ENCODE measurements around the gene NUP188. TPM values are rescaled to one million over a fixed set of nuclear protein-coding genes. Genes with fewer than 3 reads are reported as not detected.

NUP188 gene
- total and polyA plus RNA-seq, 2 of the 13 experiments (the other 11 are each of a cell fraction or from before 2014, with no cell fraction given): 28.0 to 38.5 TPM

GRCh38 chr9:129036923-129037766, 89.6 kb downstream of the NUP188 start (continued):
- TF ChIP-seq, protein P1, sequence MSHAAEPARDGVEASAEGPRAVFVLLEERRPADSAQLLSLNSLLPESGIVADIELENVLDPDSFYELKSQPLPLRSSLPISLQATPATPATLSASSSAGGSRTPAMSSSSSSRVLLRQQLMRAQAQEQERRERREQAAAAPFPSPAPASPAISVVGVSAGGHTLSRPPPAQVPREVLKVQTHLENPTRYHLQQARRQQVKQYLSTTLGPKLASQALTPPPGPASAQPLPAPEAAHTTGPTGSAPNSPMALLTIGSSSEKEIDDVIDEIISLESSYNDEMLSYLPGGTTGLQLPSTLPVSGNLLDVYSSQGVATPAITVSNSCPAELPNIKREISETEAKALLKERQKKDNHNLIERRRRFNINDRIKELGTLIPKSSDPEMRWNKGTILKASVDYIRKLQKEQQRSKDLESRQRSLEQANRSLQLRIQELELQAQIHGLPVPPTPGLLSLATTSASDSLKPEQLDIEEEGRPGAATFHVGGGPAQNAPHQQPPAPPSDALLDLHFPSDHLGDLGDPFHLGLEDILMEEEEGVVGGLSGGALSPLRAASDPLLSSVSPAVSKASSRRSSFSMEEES (CRISPR knock-in tag; IDR thresholded peaks at IDR 0.05): no peak
- no peak for TF ChIP-seq ZBTB7A (CRISPR knock-in tag; IDR thresholded peaks at IDR 0.05)
- TF ChIP-seq, protein P2, sequence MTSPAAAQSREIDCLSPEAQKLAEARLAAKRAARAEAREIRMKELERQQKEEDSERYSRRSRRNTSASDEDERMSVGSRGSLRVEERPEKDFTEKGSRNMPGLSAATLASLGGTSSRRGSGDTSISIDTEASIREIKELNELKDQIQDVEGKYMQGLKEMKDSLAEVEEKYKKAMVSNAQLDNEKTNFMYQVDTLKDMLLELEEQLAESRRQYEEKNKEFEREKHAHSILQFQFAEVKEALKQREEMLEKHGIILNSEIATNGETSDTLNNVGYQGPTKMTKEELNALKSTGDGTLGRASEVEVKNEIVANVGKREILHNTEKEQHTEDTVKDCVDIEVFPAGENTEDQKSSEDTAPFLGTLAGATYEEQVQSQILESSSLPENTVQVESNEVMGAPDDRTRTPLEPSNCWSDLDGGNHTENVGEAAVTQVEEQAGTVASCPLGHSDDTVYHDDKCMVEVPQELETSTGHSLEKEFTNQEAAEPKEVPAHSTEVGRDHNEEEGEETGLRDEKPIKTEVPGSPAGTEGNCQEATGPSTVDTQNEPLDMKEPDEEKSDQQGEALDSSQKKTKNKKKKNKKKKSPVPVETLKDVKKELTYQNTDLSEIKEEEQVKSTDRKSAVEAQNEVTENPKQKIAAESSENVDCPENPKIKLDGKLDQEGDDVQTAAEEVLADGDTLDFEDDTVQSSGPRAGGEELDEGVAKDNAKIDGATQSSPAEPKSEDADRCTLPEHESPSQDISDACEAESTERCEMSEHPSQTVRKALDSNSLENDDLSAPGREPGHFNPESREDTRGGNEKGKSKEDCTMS (CRISPR knock-in tag; conservative IDR thresholded peaks at IDR 0.05): no peak
- TF ChIP-seq MED8 (CRISPR knock-in tag; IDR thresholded peaks at IDR 0.05; ENCODE audit: insufficient replicate concordance): no peak
- 0 out of 2 replicates have a peak, but pooled peaks have one; percentile 51 for TF ChIP-seq SAFB2 (CRISPR knock-in tag; IDR thresholded peaks at IDR 0.05; ENCODE audit: borderline replicate concordance, low read depth)
- TF ChIP-seq HMG20B (CRISPR knock-in tag; conservative IDR thresholded peaks at IDR 0.05): no peak
- no peak for TF ChIP-seq SRSF4 (IDR thresholded peaks at IDR 0.05; ENCODE audit: low read depth, low read length, poor library complexity, severe bottlenecking)
- TF ChIP-seq, protein P3, sequence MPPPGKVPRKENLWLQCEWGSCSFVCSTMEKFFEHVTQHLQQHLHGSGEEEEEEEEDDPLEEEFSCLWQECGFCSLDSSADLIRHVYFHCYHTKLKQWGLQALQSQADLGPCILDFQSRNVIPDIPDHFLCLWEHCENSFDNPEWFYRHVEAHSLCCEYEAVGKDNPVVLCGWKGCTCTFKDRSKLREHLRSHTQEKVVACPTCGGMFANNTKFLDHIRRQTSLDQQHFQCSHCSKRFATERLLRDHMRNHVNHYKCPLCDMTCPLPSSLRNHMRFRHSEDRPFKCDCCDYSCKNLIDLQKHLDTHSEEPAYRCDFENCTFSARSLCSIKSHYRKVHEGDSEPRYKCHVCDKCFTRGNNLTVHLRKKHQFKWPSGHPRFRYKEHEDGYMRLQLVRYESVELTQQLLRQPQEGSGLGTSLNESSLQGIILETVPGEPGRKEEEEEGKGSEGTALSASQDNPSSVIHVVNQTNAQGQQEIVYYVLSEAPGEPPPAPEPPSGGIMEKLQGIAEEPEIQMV (CRISPR knock-in tag; IDR thresholded peaks at IDR 0.05; ENCODE audit: low read depth): no peak
- TF ChIP-seq HHEX (CRISPR knock-in tag; IDR thresholded peaks at IDR 0.05): no peak
- no peak for TF ChIP-seq KAT2B (IDR thresholded peaks at IDR 0.05; ENCODE audit: borderline replicate concordance, low read depth, low read length)
- TF ChIP-seq, protein P4, sequence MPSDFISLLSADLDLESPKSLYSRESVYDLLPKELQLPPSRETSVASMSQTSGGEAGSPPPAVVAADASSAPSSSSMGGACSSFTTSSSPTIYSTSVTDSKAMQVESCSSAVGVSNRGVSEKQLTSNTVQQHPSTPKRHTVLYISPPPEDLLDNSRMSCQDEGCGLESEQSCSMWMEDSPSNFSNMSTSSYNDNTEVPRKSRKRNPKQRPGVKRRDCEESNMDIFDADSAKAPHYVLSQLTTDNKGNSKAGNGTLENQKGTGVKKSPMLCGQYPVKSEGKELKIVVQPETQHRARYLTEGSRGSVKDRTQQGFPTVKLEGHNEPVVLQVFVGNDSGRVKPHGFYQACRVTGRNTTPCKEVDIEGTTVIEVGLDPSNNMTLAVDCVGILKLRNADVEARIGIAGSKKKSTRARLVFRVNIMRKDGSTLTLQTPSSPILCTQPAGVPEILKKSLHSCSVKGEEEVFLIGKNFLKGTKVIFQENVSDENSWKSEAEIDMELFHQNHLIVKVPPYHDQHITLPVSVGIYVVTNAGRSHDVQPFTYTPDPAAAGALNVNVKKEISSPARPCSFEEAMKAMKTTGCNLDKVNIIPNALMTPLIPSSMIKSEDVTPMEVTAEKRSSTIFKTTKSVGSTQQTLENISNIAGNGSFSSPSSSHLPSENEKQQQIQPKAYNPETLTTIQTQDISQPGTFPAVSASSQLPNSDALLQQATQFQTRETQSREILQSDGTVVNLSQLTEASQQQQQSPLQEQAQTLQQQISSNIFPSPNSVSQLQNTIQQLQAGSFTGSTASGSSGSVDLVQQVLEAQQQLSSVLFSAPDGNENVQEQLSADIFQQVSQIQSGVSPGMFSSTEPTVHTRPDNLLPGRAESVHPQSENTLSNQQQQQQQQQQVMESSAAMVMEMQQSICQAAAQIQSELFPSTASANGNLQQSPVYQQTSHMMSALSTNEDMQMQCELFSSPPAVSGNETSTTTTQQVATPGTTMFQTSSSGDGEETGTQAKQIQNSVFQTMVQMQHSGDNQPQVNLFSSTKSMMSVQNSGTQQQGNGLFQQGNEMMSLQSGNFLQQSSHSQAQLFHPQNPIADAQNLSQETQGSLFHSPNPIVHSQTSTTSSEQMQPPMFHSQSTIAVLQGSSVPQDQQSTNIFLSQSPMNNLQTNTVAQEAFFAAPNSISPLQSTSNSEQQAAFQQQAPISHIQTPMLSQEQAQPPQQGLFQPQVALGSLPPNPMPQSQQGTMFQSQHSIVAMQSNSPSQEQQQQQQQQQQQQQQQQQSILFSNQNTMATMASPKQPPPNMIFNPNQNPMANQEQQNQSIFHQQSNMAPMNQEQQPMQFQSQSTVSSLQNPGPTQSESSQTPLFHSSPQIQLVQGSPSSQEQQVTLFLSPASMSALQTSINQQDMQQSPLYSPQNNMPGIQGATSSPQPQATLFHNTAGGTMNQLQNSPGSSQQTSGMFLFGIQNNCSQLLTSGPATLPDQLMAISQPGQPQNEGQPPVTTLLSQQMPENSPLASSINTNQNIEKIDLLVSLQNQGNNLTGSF (CRISPR knock-in tag; IDR thresholded peaks at IDR 0.05): 0 out of 2 replicates have a peak, but pooled peaks have one; percentile 9
- 0 out of 2 replicates have a peak, but pooled peaks have one; percentile 10 for TF ChIP-seq ZZZ3 (CRISPR knock-in tag; IDR thresholded peaks at IDR 0.05; ENCODE audit: borderline replicate concordance)
- no peak for TF ChIP-seq ZNF576 (CRISPR knock-in tag; IDR thresholded peaks at IDR 0.05)
- TF ChIP-seq STAG1 (CRISPR knock-in tag; IDR thresholded peaks at IDR 0.05): 0 out of 2 replicates have a peak, but pooled peaks have one; percentile 7

All from HepG2 (cell line).